Chondrocyte (in vitro differentiated cells): ENCODE results near the gene RNFT2. TPM values are rescaled to one million over a fixed set of nuclear protein-coding genes. Genes with fewer than 3 reads are reported as not detected.

Source experiments
- DNase-seq: peaks from one replicate; pipeline ENCODE4 v3.0.0; 2021; ENCODE audit warnings: mixed read lengths, low spot score
- H3K27ac Mint-ChIP-seq: one replicate; pipeline ENCODE4 v1.8.0; 2021; ENCODE audit warnings: mild to moderate bottlenecking, moderate library complexity, mixed read lengths; ENCODE audit not compliant: unreplicated experiment
- H3K27me3 Mint-ChIP-seq: 2 replicates; pipeline ENCODE4 v1.8.0; 2021; ENCODE audit warnings: low read depth, mixed read lengths
- H3K36me3 Mint-ChIP-seq: 2 replicates; pipeline ENCODE4 v1.8.0; 2021; ENCODE audit warnings: low read depth, mixed read lengths
- H3K4me1 Mint-ChIP-seq: 2 replicates; pipeline ENCODE4 v1.8.0; 2021; ENCODE audit warnings: low read depth, mild to moderate bottlenecking, mixed read lengths
- H3K4me3 Mint-ChIP-seq: one replicate; pipeline ENCODE4 v1.8.0; 2021; ENCODE audit warnings: mild to moderate bottlenecking, moderate library complexity, mixed read lengths; ENCODE audit not compliant: unreplicated experiment
- H3K9me3 Mint-ChIP-seq: 2 replicates; pipeline ENCODE4 v1.8.0; 2021; ENCODE audit warnings: low read depth, mixed read lengths
- total RNA-seq: library from RNA; stranded (reverse); gene quantifications from 3 replicates; pipeline ENCODE4 v1.2.1, GENCODE V29; 2021
- TF ChIP-seq, protein P1 (sequence below): fragments of 200-600 bp; sonication (generic); IDR thresholded peaks from 2 replicates; pipeline ENCODE4 v1.5.0; 2021; ENCODE audit warnings: antibody characterized with exemption, mild to moderate bottlenecking, moderate library complexity

The RNFT2 gene
- total RNA-seq, 1 donor from 2014 or later: 5.1 TPM

DNA sequence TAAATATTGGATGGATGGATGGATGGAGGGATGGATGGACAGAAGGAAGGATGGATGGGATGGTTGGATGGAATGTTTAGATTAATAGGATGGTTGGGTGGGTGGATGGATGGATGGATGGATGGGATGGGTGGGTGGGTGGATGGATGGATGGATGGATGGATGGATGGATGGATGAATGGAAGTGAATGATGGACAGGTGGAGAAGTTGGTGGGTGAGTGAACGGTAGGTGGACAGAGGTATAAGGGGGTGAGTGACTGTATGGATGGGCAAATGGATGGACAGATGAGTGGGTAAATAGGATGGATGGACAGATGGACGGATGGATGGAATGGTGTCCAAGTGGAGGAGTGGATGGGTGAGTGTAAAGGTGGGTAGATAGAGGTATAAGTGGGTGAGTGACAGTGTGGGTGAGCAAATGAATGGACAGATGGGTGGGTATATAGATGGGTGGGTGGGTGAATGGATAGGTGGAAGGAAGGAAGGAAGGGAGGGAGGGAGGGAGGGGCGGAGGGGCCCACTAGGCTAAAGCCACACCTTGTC lies 101.2 kb downstream of the RNFT2 start:
- no peaks in the 10 kb centered on the region for H3K4me1 Mint-ChIP-seq
- H3K27me3 Mint-ChIP-seq: no peaks in the 10 kb centered on the region
- H3K27ac Mint-ChIP-seq: no peak overlapping the region
- peaks cover 2% of the 10 kb centered on the region for H3K36me3 Mint-ChIP-seq
- TF ChIP-seq, protein P1, sequence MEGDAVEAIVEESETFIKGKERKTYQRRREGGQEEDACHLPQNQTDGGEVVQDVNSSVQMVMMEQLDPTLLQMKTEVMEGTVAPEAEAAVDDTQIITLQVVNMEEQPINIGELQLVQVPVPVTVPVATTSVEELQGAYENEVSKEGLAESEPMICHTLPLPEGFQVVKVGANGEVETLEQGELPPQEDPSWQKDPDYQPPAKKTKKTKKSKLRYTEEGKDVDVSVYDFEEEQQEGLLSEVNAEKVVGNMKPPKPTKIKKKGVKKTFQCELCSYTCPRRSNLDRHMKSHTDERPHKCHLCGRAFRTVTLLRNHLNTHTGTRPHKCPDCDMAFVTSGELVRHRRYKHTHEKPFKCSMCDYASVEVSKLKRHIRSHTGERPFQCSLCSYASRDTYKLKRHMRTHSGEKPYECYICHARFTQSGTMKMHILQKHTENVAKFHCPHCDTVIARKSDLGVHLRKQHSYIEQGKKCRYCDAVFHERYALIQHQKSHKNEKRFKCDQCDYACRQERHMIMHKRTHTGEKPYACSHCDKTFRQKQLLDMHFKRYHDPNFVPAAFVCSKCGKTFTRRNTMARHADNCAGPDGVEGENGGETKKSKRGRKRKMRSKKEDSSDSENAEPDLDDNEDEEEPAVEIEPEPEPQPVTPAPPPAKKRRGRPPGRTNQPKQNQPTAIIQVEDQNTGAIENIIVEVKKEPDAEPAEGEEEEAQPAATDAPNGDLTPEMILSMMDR: no peak
- DNase-seq: no peak
- peaks cover 5% of the 10 kb centered on the region for H3K9me3 Mint-ChIP-seq
- no peak overlapping the region for H3K4me3 Mint-ChIP-seq

- Mint-ChIP-seq H3K4me3 (no peak overlapping the region), H3K27me3 (no peaks in the 10 kb centered on the region), H3K27ac (no peak overlapping the region), H3K36me3 (no peaks in the 10 kb centered on the region), H3K4me1 (no peaks in the 10 kb centered on the region), H3K9me3 (no peaks in the 10 kb centered on the region)
- TF ChIP-seq, protein P1: no peak
- DNase-seq: no peak
Measured at GRCh38 chr12:116843085-116843484, 105.0 kb downstream of the RNFT2 start.

DNA sequence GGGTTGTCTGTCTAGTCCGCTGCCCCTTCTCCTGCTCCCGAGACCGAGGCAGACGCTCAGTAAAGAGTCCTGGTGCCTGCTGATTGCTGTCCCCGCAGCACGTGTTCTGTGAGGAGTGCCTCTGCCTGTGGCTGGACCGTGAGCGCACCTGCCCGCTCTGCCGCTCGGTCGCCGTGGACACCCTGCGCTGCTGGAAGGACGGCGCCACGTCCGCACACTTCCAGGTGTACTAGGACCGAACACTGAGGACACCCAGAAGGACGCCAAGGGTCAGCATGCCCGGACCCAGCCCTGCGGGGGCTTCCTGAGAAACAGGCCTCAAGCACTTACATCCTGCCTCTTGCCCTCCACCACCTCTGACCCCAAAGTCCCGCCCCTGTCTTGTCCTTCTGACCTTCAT lies 111.1 kb downstream of the RNFT2 start:
- Mint-ChIP-seq H3K36me3 (peaks cover 2% of the 10 kb centered on the region), H3K9me3 (no peaks in the 10 kb centered on the region), H3K27me3 (no peaks in the 10 kb centered on the region), H3K27ac (no peak overlapping the region), H3K4me3 (no peak overlapping the region), H3K4me1 (no peaks in the 10 kb centered on the region)
- TF ChIP-seq, protein P1: no peak
- no peak for DNase-seq

DNA sequence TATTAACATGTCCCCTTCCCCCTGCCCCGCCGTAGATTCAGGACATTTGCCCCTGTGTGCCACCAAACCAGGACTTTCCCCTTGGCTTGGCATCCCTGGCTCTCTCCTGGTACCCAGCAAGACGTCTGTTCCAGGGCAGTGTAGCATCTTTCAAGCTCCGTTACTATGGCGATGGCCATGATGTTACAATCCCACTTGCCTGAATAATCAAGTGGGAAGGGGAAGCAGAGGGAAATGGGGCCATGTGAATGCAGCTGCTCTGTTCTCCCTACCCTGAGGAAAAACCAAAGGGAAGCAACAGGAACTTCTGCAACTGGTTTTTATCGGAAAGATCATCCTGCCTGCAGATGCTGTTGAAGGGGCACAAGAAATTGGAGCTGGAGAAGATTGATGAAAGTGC lies 114.2 kb downstream of the RNFT2 start:
- TF ChIP-seq, protein P1: no peak
- peaks cover 2% of the 10 kb centered on the region for H3K36me3 Mint-ChIP-seq

DNA sequence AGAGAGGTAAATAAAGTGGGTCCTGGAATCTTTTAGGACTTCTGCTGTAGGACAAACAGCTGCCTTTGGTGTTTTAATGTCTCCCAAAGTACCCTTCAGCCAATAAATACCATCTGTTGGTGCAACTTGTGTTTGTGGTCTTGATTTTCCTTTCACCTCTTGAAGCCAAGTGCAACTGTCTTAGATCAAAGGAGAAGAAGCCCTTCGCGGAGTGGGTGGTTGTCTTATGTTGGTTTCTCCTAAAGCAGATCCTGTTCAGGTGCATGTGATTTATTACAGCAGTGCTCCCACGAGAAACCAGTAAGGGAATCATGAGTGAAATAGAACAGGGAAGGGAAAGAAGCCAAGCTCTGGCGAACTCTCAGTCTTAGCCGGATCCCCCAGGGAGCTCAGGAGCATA lies 115.4 kb downstream of the RNFT2 start:
- DNase-seq: no peak
- Mint-ChIP-seq H3K36me3 (peaks cover under 1% of the 10 kb centered on the region), H3K27me3 (peaks cover 6% of the 10 kb centered on the region), H3K4me3 (no peak overlapping the region), H3K27ac (no peak overlapping the region), H3K9me3 (no peaks in the 10 kb centered on the region), H3K4me1 (peaks cover 7% of the 10 kb centered on the region)
- TF ChIP-seq, protein P1: no peak

More for the DNA sequence above, 114.2 kb downstream of the RNFT2 start:
- no peak for DNase-seq
- H3K27ac Mint-ChIP-seq: no peak overlapping the region
- H3K27me3 Mint-ChIP-seq: peaks cover under 1% of the 10 kb centered on the region
- no peak overlapping the region for H3K4me3 Mint-ChIP-seq
- H3K9me3 Mint-ChIP-seq: no peaks in the 10 kb centered on the region
- peaks cover 4% of the 10 kb centered on the region for H3K4me1 Mint-ChIP-seq
